ENCODE data around the gene MED25.

The MED25 gene

DNA sequence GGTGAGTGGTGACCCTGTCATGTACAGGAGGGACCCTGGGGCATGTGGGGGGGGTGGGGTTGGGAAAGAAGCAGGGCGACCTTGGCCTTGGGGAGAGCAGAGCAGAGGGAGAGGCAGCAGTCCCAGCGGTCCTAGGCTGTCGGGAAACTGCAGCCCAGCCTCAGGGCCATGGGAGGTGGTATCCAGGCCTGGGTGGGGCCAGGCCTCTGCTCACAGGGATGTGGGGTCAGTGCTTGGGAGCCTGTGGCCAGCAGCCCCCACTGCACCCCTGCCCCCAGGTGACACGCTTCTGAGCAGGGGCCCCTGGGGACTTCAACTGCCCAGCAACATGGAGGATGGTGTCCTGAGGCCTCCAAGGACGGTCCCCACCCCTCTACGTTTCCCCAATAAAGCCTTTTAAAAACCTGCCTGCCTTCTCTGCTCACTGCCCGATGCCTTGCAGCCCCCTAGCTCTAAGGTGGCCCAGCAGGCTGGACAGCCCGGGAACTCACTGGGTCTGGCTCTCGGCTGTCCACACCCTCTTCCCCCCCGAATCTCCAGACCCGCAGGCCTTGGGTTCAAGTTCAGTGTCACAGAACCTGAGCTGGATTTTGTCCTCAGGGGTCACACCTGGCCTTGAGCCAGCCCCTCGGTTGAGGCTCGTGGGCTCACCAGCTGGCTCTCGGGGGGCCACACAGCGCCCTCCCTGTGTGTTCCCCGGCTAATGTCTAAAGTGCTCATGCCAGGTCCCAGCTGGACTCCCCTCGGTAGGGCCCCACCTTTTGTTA, 42.4 kb downstream of the MED25 start:
- ATAC-seq (ENCODE audit: low read depth) (no peak), DNase-seq (ENCODE audit: low spot score) (no peak)
- no peak overlapping the region for H3K4me3 ChIP-seq (ENCODE audit: severe bottlenecking)
- peaks cover under 1% of the 10 kb centered on the region for H3K4me1 ChIP-seq (ENCODE audit: insufficient read depth, poor library complexity, severe bottlenecking)
- H3K27ac ChIP-seq (ENCODE audit: poor library complexity, severe bottlenecking) = no peak overlapping the region
- no peaks in the 10 kb centered on the region for H3K9me3 ChIP-seq (ENCODE audit: severe bottlenecking)
- TF ChIP-seq, protein P1, sequence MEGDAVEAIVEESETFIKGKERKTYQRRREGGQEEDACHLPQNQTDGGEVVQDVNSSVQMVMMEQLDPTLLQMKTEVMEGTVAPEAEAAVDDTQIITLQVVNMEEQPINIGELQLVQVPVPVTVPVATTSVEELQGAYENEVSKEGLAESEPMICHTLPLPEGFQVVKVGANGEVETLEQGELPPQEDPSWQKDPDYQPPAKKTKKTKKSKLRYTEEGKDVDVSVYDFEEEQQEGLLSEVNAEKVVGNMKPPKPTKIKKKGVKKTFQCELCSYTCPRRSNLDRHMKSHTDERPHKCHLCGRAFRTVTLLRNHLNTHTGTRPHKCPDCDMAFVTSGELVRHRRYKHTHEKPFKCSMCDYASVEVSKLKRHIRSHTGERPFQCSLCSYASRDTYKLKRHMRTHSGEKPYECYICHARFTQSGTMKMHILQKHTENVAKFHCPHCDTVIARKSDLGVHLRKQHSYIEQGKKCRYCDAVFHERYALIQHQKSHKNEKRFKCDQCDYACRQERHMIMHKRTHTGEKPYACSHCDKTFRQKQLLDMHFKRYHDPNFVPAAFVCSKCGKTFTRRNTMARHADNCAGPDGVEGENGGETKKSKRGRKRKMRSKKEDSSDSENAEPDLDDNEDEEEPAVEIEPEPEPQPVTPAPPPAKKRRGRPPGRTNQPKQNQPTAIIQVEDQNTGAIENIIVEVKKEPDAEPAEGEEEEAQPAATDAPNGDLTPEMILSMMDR (IDR thresholded peaks at IDR 0.05; ENCODE audit: poor library complexity, severe bottlenecking) = no peak
- no peaks in the 10 kb centered on the region for H3K27me3 ChIP-seq (ENCODE audit: insufficient read depth, poor library complexity, severe bottlenecking)
- H3K36me3 ChIP-seq (ENCODE audit: low read depth) = peaks cover 77% of the 10 kb centered on the region

DNA sequence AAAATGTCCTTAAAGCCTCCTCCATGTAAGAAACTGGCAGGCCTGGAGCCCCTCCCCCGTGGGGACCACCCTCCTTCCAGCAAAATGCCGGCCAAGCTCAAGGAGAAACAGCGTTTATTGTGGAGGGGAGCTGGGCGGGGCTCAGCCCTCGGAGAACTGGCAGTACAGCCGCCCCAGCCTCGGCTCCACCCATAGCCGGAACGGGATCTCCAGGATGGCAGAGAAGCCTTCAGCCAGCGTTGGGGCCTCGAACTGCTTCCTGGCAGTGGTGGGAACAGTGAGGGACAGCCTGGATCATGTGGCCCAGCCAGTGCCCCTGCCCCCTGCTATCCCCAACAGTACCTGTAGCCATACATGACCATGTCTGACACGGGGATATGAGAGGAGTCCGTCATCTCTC, 43.0 kb downstream of the MED25 start:
- no peak for DNase-seq (ENCODE audit: low spot score)
- H3K36me3 ChIP-seq (ENCODE audit: low read depth) = peaks cover 81% of the 10 kb centered on the region
- no peak for ATAC-seq (ENCODE audit: low read depth)
- peaks cover 7% of the 10 kb centered on the region for H3K4me1 ChIP-seq (ENCODE audit: insufficient read depth, poor library complexity, severe bottlenecking)
- no peak overlapping the region for H3K4me3 ChIP-seq (ENCODE audit: severe bottlenecking)
- H3K27me3 ChIP-seq (ENCODE audit: insufficient read depth, poor library complexity, severe bottlenecking) = no peaks in the 10 kb centered on the region
- no peaks in the 10 kb centered on the region for H3K9me3 ChIP-seq (ENCODE audit: severe bottlenecking)
- H3K27ac ChIP-seq (ENCODE audit: poor library complexity, severe bottlenecking) = no peak overlapping the region
- TF ChIP-seq, protein P1 (IDR thresholded peaks at IDR 0.05; ENCODE audit: poor library complexity, severe bottlenecking) = no peak

DNA sequence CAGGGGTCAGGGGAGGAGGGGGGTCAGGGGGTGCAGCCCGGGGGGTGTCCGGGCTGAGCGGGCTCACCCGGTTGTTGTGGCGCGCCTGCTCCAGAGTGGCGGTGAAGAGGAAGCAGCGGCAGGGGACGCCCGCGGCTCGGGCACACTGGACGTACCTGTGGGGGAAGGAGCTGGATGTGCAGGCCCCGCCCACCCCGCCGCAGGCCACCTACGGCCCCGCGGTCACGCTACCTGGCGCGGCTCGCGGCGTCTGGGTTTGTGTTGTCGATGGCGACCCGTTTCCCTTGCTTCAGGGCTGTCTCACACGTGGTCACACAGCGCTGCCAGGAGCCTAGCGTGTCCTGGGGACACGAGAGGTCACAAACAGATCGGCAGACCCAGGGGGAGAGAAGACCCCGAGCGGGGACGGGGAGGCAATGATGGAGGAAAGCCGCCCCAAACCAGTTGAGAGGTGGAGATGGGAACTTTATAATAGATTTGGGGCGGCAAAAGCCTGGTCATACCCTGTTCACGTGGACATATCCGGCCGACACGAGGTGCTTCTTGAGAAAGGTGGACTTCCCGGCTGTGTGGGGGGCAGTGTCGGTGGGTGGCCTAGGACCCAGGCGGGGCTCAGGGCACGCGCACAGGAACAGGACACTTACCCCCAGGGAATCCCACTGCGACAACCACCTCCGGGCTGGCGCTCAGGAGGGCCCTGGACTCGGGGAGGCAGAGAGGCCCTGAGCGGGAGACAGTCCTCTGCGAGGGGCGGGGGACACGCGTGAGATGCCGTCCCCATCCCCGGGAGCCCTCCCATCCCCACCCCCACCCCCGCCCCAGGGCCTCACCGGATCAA, 43.7 kb downstream of the MED25 start:
- no peak overlapping the region for H3K4me3 ChIP-seq (ENCODE audit: severe bottlenecking)
- DNase-seq (ENCODE audit: low spot score) = no peak
- H3K27ac ChIP-seq (ENCODE audit: poor library complexity, severe bottlenecking) = no peak overlapping the region
- H3K36me3 ChIP-seq (ENCODE audit: low read depth) = peaks cover 81% of the 10 kb centered on the region
- ATAC-seq (ENCODE audit: low read depth) = no peak
- peaks cover 10% of the 10 kb centered on the region for H3K4me1 ChIP-seq (ENCODE audit: insufficient read depth, poor library complexity, severe bottlenecking)
- no peaks in the 10 kb centered on the region for H3K9me3 ChIP-seq (ENCODE audit: severe bottlenecking)
- TF ChIP-seq, protein P1 (IDR thresholded peaks at IDR 0.05; ENCODE audit: poor library complexity, severe bottlenecking) = no peak
- H3K27me3 ChIP-seq (ENCODE audit: insufficient read depth, poor library complexity, severe bottlenecking) = no peaks in the 10 kb centered on the region

DNA sequence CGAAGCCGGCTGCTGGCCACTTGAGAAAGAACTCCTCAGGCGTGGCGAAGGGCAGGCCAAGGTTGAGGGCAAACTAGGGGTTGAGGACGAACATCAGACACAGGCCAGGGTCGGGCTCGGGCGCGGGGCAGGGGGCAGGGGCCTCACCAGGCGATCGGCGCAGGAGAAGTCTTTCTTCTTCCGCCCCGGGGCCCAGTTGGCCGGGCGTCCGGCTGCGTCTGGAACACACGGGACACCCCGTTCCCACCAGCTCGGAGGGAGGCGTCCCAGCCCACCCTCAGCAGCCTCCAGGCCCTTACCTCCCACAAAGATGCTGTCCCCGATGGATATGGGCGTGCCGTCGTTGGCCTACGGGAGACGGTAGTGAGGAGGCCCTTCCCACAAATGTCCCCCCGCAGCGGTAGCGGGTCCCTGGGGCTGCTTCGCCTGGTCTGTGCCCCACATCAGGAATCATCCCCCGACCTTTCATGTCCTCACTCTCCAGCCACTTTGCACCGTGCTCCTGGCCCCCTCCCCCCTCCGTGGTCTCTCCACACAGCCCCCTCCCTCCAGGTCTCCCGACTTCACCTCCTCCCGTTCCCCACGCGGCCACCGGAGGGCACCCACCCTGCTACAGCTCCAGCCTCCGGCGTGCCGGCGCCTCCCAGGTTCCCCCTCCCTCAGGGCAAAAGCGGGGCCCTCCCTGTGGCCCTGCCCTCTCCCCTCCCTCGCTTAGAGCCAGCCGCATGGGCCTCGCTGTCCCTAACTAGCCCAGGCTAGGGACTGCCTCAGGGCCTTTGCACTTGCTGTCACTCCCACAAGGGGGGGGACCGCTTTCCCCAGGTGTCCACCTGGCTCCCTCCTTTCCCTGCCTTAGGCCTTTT, 44.5 kb downstream of the MED25 start:
- Histone ChIP-seq H3K4me3 (ENCODE audit: severe bottlenecking) (no peak overlapping the region), H3K27me3 (ENCODE audit: insufficient read depth, poor library complexity, severe bottlenecking) (no peaks in the 10 kb centered on the region), H3K4me1 (ENCODE audit: insufficient read depth, poor library complexity, severe bottlenecking) (peaks cover 10% of the 10 kb centered on the region), H3K9me3 (ENCODE audit: severe bottlenecking) (no peaks in the 10 kb centered on the region), H3K27ac (ENCODE audit: poor library complexity, severe bottlenecking) (no peak overlapping the region), H3K36me3 (ENCODE audit: low read depth) (peaks cover 72% of the 10 kb centered on the region)
- TF ChIP-seq, protein P1 (IDR thresholded peaks at IDR 0.05; ENCODE audit: poor library complexity, severe bottlenecking) = peak; percentile 17
- DNase-seq (ENCODE audit: low spot score) (no peak), ATAC-seq (ENCODE audit: low read depth) (no peak)
